ENCODE measurements around the gene KANSL1.

KANSL1 gene

DNA sequence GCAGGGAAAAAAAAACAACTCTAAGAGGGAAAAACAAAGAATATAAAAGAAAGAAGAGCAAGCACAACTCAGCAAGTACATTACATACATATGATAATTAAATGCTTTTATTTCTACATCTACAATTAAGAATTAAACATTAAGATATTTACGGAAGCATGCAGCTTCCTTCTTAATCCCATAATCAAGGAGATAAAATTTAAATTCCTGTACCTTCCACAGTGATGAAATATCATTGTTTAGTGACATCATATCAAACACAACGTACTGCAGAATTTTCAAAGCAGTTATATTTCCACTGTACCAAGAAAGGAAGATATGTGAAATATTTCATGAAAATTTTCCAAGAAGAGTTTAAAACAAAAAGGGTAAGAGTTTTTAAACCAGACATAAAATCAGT is 26.0 kb downstream of the KANSL1 start:
- no peak for DNase-seq

DNA sequence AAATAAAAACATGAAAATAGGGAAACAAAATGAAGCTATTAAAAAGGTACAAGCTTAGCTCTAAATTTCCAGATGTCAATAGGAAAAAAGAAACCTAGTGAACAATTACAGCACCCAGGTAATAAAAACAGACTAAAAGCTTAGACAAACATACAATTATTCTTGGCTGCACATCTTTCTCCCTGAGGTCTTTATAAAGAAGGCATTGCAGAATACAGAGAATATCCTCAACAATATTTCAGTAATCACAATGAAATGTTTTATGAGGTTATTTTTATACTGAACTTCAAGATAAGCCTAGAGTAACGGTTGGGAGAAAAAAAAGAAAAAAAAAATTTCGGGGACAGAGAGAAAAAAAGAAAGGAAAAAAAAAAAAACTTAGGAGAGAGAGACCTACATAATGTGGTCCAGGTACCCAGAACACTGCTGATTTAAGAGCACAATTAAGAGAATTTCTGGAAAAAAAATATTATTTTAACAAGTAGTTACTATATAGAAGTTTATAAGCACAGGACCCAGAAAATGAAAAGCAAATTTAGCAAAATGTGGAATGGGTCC is 26.5 kb downstream of the KANSL1 start:
- DNase-seq: no peak

- DNase-seq: no peak
Measured at GRCh38 chr17:46163929-46164594, 29.2 kb downstream of the KANSL1 start.

DNA sequence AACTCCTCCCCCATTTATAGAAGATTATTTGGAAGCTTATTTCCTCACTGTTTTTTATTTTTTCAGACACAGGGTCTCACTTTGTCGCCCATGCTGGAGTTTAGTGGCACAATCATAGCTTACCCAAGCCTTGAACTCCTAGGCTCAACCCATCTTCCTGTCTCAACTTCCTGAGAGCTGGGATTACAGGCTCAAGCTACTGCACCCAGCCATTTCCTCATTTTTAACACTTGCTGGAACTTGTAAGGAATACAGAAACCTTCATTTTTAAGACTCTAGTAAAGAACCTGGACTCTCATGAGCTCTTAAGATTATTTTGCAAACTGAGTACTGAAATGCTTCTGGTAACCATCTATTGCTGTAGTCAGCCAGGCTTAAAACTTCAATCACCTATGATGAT is 29.9 kb downstream of the KANSL1 start:
- DNase-seq: no peak

- DNase-seq: no peak
Measured at GRCh38 chr17:46162866-46163265, 30.4 kb downstream of the KANSL1 start.

GRCh38 chr17:46160169-46160568 is 33.1 kb downstream of the KANSL1 start:
- DNase-seq: no peak

GRCh38 chr17:46159686-46160085 is 33.5 kb downstream of the KANSL1 start:
- no peak for DNase-seq

GRCh38 chr17:46158323-46159296 is 34.6 kb downstream of the KANSL1 start:
- DNase-seq: no peak

- no peak for DNase-seq
Measured at GRCh38 chr17:46157443-46158062, 35.7 kb downstream of the KANSL1 start.

DNA sequence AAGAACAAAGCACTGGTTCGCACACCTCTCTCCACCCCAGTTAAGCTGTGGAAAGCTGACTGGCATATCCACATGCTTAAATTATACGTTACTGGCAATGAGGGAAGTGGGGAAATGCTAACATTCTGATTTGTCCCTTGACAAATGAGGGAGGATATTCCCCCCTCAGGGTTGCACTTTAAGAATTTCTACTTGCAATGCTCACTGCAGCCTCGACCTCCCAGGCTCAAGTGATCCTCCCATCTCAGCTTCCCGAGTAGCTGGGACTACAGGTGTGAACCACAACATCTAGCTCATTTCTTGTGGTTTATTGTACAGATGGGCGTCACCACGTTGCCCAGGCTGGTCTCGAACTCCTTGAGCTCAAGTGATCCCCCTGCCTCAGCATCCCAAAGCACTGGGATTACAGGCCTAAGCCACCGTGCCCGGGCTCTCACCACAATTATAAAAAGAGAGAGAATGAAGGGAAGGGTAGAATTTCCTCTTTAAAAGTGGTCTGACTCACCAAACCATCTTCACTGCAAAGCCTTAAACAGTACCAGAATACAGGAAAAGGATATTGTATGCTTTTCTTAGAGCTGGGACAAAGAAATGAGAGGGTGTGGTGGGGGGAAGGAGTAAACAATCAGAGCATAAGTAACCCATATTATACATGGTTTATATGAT is 38.9 kb downstream of the KANSL1 start:
- no peak for DNase-seq

DNA sequence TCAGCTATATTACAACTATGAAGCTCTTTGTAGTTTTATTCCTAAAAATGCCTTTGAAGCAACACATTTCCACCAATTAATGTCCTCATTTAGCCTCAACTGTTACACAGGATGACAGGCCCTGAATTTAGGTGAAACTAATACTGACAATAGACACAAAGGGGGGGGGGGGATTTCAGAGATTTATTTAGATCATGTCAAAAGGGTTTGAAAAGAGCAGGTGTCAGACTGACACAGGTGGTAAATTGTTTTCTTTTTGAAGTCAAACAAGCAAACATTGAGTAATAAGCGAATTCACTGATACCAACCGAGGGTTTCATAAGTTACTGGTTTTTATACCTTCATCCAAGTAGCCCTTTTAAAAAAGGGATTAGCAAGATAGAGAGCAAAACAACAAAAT is 40.8 kb downstream of the KANSL1 start:
- DNase-seq: no peak

DNA sequence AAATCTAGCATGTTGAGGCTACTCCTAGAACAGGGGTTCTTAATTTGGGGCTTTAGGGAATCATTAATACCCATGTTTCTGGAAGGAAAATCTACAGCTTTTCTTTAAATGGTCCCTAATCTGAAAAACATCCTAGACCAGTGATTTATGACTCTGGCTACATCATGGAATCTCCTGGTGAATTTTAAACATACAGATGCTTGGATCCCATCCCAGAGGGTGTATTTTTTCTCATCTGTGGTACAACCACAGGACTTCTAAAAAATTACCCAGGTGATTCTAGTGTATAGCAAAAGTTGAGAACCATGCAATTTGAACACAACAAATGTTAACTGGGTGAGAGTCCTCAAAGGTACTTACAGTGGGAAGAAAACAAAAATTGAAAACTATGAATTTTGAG is 41.5 kb downstream of the KANSL1 start:
- DNase-seq: no peak

- DNase-seq: no peak
Measured at GRCh38 chr17:46150216-46150963, 42.8 kb downstream of the KANSL1 start.

GRCh38 chr17:46148247-46148646 is 45.0 kb downstream of the KANSL1 start:
- no peak for DNase-seq

- no peak for DNase-seq
Measured at GRCh38 chr17:46147296-46147695, 45.9 kb downstream of the KANSL1 start.

- no peak for DNase-seq
Measured at GRCh38 chr17:46144246-46144645, 49.0 kb downstream of the KANSL1 start.

DNA sequence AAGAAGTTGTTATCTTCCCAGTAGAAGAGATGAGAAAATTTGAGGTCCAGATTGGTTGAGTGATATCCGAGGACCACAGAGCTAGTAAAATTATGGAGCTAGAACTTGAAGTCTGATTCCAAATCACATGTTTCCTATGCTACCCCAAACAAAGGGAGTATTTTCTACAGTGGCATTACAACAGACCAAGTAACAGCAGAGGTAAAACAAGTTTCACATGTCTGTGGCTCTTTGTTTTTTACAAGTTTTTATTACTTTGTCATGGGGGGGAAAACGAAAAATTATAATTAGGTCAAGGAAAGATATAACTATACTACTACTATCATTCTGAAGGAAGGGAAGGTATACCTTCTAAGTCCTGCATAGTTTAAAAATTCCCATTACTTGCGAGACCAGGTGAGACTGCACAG is 49.4 kb downstream of the KANSL1 start:
- no peak for DNase-seq

DNA sequence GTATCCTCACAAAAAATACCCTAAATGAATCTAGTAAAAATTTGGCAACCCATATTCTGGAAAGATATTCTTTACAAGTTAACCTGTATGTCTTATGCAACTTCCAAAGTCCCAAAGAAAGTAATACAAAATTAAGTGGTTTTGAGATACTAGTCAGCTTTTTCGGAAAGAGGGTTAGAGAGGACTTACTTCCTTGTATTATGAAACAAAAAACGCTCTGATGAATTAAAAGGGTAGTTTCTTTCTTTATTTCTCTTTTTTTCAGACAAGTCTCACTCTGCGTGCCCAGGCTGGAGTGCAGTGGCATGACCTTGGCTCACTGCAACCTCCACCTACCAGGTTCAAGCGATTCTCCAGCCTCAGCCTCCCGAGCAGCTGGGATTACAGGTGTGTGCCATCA is 51.6 kb downstream of the KANSL1 start:
- DNase-seq: no peak

- no peak for DNase-seq
Measured at GRCh38 chr17:46140645-46141197, 52.5 kb downstream of the KANSL1 start.

GRCh38 chr17:46139432-46140210 is 53.6 kb downstream of the KANSL1 start:
- no peak for DNase-seq

DNA sequence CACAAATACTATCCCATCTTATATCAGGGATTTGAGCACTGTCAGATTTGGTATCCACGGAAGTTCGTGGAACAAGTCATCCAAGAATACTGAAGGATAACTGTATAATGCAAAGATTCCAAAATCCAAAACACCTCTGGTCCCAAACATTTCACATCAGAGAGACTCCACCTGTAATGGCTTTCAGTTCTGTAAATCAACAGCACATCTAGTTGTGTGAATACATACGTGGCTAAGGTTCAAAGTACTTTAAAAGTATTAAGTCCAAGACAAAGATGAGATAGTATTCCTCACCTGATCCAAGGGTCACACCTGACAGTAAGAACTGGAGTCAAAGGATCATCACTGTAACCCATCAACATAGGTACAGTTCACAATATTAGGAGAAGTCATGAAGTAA is 54.8 kb downstream of the KANSL1 start:
- no peak for DNase-seq

All from activated CD8-positive, alpha-beta memory T cell treated with anti-CD3 and anti-CD28 coated beads, Interleukin-2, amount 50 U/mL, for 48 hours (primary cell).